ENCODE measurements around the gene RNF217. TPM values are rescaled to one million over a fixed set of nuclear protein-coding genes. Genes with fewer than 3 reads are reported as not detected.

The RNF217 gene
- total RNA-seq, 1 donor from 2014 or later = 2.2 TPM

GRCh38 chr6:125044066-125044465, 81.8 kb downstream of the RNF217 start:
- peaks cover 4% of the 10 kb centered on the region for H3K9me3 Mint-ChIP-seq
- H3K4me3 Mint-ChIP-seq (ENCODE audit: low read depth) = no peak overlapping the region
- no peak for DNase-seq (ENCODE audit: low spot score)
- no peaks in the 10 kb centered on the region for H3K27me3 Mint-ChIP-seq (ENCODE audit: low read depth)
- no peak overlapping the region for H3K27ac Mint-ChIP-seq
- H3K4me1 Mint-ChIP-seq (ENCODE audit: low read depth) = no peaks in the 10 kb centered on the region
- intact Hi-C loops (cut with micrococcal nuclease) = no loop called here
- H3K36me3 Mint-ChIP-seq (ENCODE audit: low read depth) = no peaks in the 10 kb centered on the region

DNA sequence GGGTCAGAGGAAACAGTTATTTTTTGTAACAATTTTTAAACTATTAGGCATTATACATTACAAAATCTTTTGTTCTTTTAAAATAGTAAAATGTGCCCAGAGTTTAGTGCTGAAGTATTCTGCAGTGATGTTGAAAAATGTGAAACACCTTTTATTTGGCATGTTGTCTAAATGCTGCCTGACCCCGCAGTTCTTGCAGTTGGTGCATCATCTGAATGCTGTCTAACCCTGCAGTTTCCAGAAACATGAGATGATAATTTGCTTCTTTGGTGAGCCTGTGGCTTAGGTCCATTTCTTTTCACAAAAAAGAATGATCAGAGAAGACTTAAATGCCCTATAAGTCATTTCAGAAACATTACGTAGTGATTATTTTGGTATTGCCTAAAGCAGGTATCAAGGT, 82.4 kb downstream of the RNF217 start:
- intact Hi-C loops (cut with micrococcal nuclease) = no loop called here
- no peak for DNase-seq (ENCODE audit: low spot score)
- H3K4me3 Mint-ChIP-seq (ENCODE audit: low read depth) = no peak overlapping the region
- peaks cover 1% of the 10 kb centered on the region for H3K9me3 Mint-ChIP-seq
- no peaks in the 10 kb centered on the region for H3K4me1 Mint-ChIP-seq (ENCODE audit: low read depth)
- H3K27ac Mint-ChIP-seq = no peak overlapping the region
- H3K36me3 Mint-ChIP-seq (ENCODE audit: low read depth) = no peaks in the 10 kb centered on the region
- H3K27me3 Mint-ChIP-seq (ENCODE audit: low read depth) = no peaks in the 10 kb centered on the region

GRCh38 chr6:125046107-125046925, 84.1 kb downstream of the RNF217 start:
- Mint-ChIP-seq H3K27ac (no peak overlapping the region), H3K4me1 (ENCODE audit: low read depth) (no peaks in the 10 kb centered on the region), H3K36me3 (ENCODE audit: low read depth) (no peaks in the 10 kb centered on the region), H3K4me3 (ENCODE audit: low read depth) (no peak overlapping the region), H3K27me3 (ENCODE audit: low read depth) (peaks cover 3% of the 10 kb centered on the region), H3K9me3 (no peaks in the 10 kb centered on the region)
- no peak for DNase-seq (ENCODE audit: low spot score)
- intact Hi-C loops (cut with micrococcal nuclease) = no loop called here

DNA sequence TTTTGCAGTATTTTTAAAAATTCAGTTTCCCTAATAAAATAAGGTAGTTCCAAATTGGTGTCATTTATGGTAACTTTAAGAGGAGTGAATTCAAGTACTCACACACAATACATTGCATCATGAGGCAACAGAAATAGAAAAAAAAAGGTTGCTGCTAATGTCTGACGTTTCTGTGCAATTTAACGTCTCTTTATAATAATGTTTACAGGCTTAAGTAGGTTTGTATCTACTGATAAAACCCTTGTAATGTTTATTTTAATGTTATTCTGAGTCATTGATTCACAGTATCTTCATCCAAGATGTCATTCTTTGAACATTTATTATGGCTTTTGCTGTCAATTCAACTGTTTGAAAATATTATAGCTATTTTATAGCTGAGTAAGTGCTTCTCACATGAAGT, 86.0 kb downstream of the RNF217 start:
- DNase-seq (ENCODE audit: low spot score) = no peak
- Mint-ChIP-seq H3K4me1 (ENCODE audit: low read depth) (no peaks in the 10 kb centered on the region), H3K9me3 (no peaks in the 10 kb centered on the region), H3K27ac (no peak overlapping the region), H3K27me3 (ENCODE audit: low read depth) (peaks cover 3% of the 10 kb centered on the region), H3K36me3 (ENCODE audit: low read depth) (no peaks in the 10 kb centered on the region), H3K4me3 (ENCODE audit: low read depth) (no peak overlapping the region)
- intact Hi-C loops (cut with micrococcal nuclease) = no loop called here

DNA sequence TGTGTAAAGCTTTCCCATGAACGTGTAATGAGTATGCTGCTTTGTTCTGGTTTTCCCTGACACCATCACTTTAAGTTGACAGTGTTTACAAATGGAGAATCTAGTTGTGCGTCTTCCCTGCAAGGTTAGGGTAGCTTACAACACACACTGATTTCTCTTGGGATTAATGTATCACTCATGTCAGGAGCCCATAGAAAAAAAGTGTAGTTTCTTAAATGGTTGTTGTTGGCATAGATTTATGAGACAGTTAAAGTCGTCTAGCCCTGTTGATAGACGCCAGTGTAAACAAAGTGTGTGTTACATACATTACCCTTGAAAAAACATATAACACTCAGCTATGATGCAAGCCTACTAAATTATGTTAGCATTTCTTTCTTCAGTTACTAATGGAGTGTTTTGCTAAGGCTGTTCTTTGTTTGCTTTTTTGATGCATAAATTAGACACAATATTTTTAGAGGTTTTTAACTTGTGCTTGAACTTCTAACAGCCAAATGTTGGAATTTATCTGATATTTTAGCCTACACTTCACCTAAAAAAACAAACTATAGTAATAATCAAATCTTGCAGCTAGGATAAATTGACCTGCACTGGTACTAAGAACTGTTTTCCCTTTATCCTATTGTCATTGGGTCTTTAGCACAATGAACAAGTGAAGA, 88.6 kb downstream of the RNF217 start:
- peaks cover 3% of the 10 kb centered on the region for H3K27me3 Mint-ChIP-seq (ENCODE audit: low read depth)
- H3K4me3 Mint-ChIP-seq (ENCODE audit: low read depth) = no peak overlapping the region
- intact Hi-C loops (cut with micrococcal nuclease) = no loop called here
- DNase-seq (ENCODE audit: low spot score) = no peak
- H3K27ac Mint-ChIP-seq = no peak overlapping the region
- H3K36me3 Mint-ChIP-seq (ENCODE audit: low read depth) = no peaks in the 10 kb centered on the region
- H3K4me1 Mint-ChIP-seq (ENCODE audit: low read depth) = no peaks in the 10 kb centered on the region
- H3K9me3 Mint-ChIP-seq = no peaks in the 10 kb centered on the region

DNA sequence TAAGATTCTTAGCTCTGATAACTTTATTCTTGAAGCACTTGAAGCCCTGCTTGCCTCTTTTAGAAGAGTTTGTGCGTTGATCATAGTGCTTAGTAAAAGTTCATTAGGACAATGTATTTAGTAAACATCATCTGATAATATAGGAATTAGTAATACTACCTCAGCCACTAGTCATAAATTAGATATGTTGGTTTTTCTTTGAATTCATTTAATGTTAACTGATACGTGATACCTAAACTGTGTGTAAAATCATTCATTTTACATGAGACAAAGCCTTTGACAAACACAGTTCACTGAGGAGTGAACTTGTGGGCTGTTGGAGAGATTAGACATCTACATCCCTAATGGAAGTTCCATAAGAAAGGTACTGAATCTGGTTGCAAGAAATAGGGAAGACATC, 91.6 kb downstream of the RNF217 start:
- no peak for DNase-seq (ENCODE audit: low spot score)
- Mint-ChIP-seq H3K36me3 (ENCODE audit: low read depth) (no peaks in the 10 kb centered on the region), H3K4me3 (ENCODE audit: low read depth) (no peak overlapping the region), H3K9me3 (no peaks in the 10 kb centered on the region), H3K27ac (no peak overlapping the region), H3K27me3 (ENCODE audit: low read depth) (peaks cover 3% of the 10 kb centered on the region), H3K4me1 (ENCODE audit: low read depth) (no peaks in the 10 kb centered on the region)
- intact Hi-C loops (cut with micrococcal nuclease) = no loop called here

DNA sequence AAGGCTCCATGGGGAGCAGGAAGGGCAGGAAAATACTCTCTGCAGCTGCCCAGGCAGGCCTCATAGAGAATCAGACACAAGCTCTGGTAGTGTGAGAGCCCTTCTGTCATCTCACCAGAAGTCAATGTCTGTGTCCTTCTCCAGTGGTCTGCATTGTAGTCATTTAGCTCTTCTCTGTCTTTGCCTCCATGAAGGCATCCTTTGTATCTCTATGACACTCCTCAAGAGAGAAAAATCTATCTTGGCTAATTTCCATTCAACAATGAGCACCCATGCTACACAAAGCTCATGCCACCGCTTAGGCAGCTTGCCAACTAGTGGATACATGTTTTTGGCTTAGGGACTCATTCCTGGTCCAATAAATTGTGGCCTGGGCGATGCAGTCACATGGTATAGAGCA, 92.1 kb downstream of the RNF217 start:
- Mint-ChIP-seq H3K9me3 (no peaks in the 10 kb centered on the region), H3K36me3 (ENCODE audit: low read depth) (no peaks in the 10 kb centered on the region), H3K27me3 (ENCODE audit: low read depth) (peaks cover 3% of the 10 kb centered on the region), H3K27ac (no peak overlapping the region), H3K4me3 (ENCODE audit: low read depth) (no peak overlapping the region), H3K4me1 (ENCODE audit: low read depth) (no peaks in the 10 kb centered on the region)
- no peak for DNase-seq (ENCODE audit: low spot score)
- intact Hi-C loops (cut with micrococcal nuclease) = no loop called here

- Mint-ChIP-seq H3K27me3 (ENCODE audit: low read depth) (no peaks in the 10 kb centered on the region), H3K4me3 (ENCODE audit: low read depth) (no peak overlapping the region), H3K4me1 (ENCODE audit: low read depth) (no peaks in the 10 kb centered on the region), H3K9me3 (no peaks in the 10 kb centered on the region), H3K36me3 (ENCODE audit: low read depth) (no peaks in the 10 kb centered on the region), H3K27ac (no peak overlapping the region)
- intact Hi-C loops (cut with micrococcal nuclease) = no loop called here
- no peak for DNase-seq (ENCODE audit: low spot score)
Observed at GRCh38 chr6:125057392-125058246, 95.4 kb downstream of the RNF217 start.

- no peaks in the 10 kb centered on the region for H3K27me3 Mint-ChIP-seq (ENCODE audit: low read depth)
- H3K36me3 Mint-ChIP-seq (ENCODE audit: low read depth) = no peaks in the 10 kb centered on the region
- H3K9me3 Mint-ChIP-seq = no peaks in the 10 kb centered on the region
- no peak overlapping the region for H3K27ac Mint-ChIP-seq
- H3K4me1 Mint-ChIP-seq (ENCODE audit: low read depth) = no peaks in the 10 kb centered on the region
- no peak overlapping the region for H3K4me3 Mint-ChIP-seq (ENCODE audit: low read depth)
- intact Hi-C loops (cut with micrococcal nuclease) = no loop called here
- no peak for DNase-seq (ENCODE audit: low spot score)
Observed at GRCh38 chr6:125058546-125058945, 96.3 kb downstream of the RNF217 start.

DNA sequence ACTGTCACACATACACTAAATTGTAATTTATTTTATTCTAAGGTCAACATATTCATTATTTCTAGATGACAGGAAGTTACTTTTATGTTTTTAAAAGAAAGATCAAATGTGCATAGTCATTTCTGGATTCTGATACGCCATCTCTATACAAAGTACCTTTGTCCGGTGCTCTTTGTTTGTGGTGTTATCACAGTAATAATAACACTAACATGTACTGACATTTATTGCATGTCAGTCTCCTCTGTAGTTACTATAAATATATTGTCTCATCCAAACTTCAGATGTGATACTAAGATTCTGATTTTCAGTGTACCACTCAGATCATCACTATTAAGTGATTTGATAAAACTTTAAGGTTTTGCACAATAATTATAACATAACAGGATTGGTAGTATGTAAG, 101.1 kb downstream of the RNF217 start:
- DNase-seq (ENCODE audit: low spot score) = no peak
- H3K9me3 Mint-ChIP-seq = no peaks in the 10 kb centered on the region
- H3K36me3 Mint-ChIP-seq (ENCODE audit: low read depth) = no peaks in the 10 kb centered on the region
- H3K4me3 Mint-ChIP-seq (ENCODE audit: low read depth) = no peak overlapping the region
- H3K4me1 Mint-ChIP-seq (ENCODE audit: low read depth) = peaks cover 2% of the 10 kb centered on the region
- peaks cover 2% of the 10 kb centered on the region for H3K27me3 Mint-ChIP-seq (ENCODE audit: low read depth)
- intact Hi-C loops (cut with micrococcal nuclease) = no loop called here
- H3K27ac Mint-ChIP-seq = no peak overlapping the region

GRCh38 chr6:125066140-125066539, 103.9 kb downstream of the RNF217 start:
- H3K27ac Mint-ChIP-seq = no peak overlapping the region
- no peaks in the 10 kb centered on the region for H3K9me3 Mint-ChIP-seq
- H3K4me3 Mint-ChIP-seq (ENCODE audit: low read depth) = no peak overlapping the region
- H3K27me3 Mint-ChIP-seq (ENCODE audit: low read depth) = peaks cover 2% of the 10 kb centered on the region
- H3K4me1 Mint-ChIP-seq (ENCODE audit: low read depth) = peaks cover 2% of the 10 kb centered on the region
- DNase-seq (ENCODE audit: low spot score) = no peak
- H3K36me3 Mint-ChIP-seq (ENCODE audit: low read depth) = no peaks in the 10 kb centered on the region
- intact Hi-C loops (cut with micrococcal nuclease) = no loop called here

GRCh38 chr6:125066964-125067363, 104.7 kb downstream of the RNF217 start:
- peaks cover 2% of the 10 kb centered on the region for H3K27me3 Mint-ChIP-seq (ENCODE audit: low read depth)
- no peaks in the 10 kb centered on the region for H3K36me3 Mint-ChIP-seq (ENCODE audit: low read depth)
- no peaks in the 10 kb centered on the region for H3K9me3 Mint-ChIP-seq
- H3K27ac Mint-ChIP-seq = no peak overlapping the region
- DNase-seq (ENCODE audit: low spot score) = peak; percentile 24
- peaks cover 2% of the 10 kb centered on the region for H3K4me1 Mint-ChIP-seq (ENCODE audit: low read depth)
- intact Hi-C loops (cut with micrococcal nuclease) = no loop called here
- no peak overlapping the region for H3K4me3 Mint-ChIP-seq (ENCODE audit: low read depth)

DNA sequence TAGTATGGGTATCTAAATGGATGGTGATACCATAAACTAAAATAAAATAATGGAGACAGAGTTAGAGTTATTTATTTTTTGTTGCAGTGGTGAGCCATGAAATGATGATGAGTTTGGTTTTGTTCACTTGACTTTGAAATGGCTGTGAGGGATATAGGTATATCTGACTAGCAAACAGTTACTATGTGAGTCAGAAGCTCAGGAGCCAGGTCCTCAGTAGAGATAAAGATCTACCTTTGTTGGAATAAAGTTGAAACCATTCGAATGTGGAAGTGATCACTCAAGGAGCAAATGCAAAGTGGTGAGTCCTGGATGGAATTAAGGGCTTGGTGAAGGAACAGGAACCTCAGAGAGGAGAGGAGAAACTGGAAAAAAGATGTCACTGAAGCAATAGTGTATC, 105.3 kb downstream of the RNF217 start:
- Mint-ChIP-seq H3K27ac (no peak overlapping the region), H3K27me3 (ENCODE audit: low read depth) (peaks cover 2% of the 10 kb centered on the region), H3K36me3 (ENCODE audit: low read depth) (no peaks in the 10 kb centered on the region), H3K4me3 (ENCODE audit: low read depth) (no peak overlapping the region), H3K9me3 (no peaks in the 10 kb centered on the region), H3K4me1 (ENCODE audit: low read depth) (peaks cover 2% of the 10 kb centered on the region)
- intact Hi-C loops (cut with micrococcal nuclease) = no loop called here
- no peak for DNase-seq (ENCODE audit: low spot score)

All from activated T-helper 2 cell treated with anti-CD3 and anti-CD28 coated beads, Interferon-gamma antibody, Interleukin-2, Interleukin-4, amounts not matched to agents 10 μg/mL and 5 μg/mL and 100 μg/mL, durations not matched to agents 14 hours and 24 hours and 36 hours (primary cell).